LNCaP clone FGC (cell line): ENCODE measurements around the gene SEM1.
"Not testable (repeated sequence)": the region's sequence is repeated elsewhere in the genome, so short reads cannot be mapped to it uniquely, and the experiment has no call there.

Experiments
- DNase-seq: peaks from one replicate; pipeline ENCODE4 v3.0.0-alpha.2; 2011; ENCODE audit warnings: low read depth
- H3K4me3 ChIP-seq: 2 replicates; pipeline ENCODE4 v1.5.1; 2011; ENCODE audit warnings: mild to moderate bottlenecking, low read depth, low read length, control low read depth
- TF ChIP-seq, protein P1 (sequence below): IDR thresholded peaks from 2 replicates; pipeline ENCODE4 v1.5.1; 2012; ENCODE audit warnings: mild to moderate bottlenecking; ENCODE audit not compliant: control insufficient read depth, insufficient read depth; ENCODE audit errors: extremely low read depth

Gene SEM1

DNA sequence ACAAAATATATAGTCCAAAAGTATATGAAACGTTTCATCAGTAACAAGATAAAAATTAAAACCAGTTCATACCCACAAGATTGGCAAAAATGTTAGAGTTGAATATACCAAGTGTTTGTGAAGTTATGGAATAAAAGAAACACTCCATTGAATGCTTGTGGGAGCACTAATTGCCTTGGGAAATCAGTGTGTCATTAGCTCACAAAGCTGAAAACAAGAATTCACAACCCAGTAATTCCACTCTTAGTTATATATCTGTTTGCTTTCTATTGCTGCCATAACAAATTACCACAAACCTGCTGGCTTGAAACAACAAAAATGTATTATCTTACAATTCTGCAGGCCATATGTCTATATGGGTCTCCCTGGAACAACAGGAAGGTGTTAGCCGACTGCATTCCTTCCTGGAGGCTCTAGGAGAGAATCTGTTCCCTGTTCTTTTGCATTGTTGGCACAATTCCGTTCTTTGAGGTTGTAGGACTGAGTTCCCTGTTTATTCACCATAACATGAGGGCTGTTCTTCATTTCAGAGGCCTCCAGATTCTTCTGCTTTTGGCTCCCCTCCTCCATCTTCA lies 45.7 kb downstream of the SEM1 start:
- H3K4me3 ChIP-seq: no peak overlapping the region
- TF ChIP-seq, protein P1, sequence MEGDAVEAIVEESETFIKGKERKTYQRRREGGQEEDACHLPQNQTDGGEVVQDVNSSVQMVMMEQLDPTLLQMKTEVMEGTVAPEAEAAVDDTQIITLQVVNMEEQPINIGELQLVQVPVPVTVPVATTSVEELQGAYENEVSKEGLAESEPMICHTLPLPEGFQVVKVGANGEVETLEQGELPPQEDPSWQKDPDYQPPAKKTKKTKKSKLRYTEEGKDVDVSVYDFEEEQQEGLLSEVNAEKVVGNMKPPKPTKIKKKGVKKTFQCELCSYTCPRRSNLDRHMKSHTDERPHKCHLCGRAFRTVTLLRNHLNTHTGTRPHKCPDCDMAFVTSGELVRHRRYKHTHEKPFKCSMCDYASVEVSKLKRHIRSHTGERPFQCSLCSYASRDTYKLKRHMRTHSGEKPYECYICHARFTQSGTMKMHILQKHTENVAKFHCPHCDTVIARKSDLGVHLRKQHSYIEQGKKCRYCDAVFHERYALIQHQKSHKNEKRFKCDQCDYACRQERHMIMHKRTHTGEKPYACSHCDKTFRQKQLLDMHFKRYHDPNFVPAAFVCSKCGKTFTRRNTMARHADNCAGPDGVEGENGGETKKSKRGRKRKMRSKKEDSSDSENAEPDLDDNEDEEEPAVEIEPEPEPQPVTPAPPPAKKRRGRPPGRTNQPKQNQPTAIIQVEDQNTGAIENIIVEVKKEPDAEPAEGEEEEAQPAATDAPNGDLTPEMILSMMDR: no peak
- DNase-seq: no peak

DNA sequence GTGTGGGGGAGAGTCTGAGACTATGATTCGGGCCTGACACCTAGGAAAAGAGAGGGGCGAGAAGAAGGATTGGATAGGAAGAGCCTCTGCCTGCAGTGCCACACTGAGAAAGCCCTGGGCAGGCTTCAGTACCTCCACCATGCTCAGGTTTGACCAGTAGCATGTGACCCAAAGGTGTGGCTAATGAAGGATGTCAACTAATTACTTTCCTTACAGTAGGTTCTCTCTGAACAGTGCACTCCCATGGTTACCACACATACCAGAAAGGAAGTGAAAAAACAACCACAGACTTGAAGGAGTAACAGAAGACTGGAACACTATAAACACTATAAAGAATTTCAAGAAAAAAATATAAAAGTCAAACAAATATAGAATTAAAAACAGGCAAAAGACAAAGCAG lies 46.2 kb downstream of the SEM1 start:
- TF ChIP-seq, protein P1: no peak
- DNase-seq: no peak
- no peak overlapping the region for H3K4me3 ChIP-seq

DNA sequence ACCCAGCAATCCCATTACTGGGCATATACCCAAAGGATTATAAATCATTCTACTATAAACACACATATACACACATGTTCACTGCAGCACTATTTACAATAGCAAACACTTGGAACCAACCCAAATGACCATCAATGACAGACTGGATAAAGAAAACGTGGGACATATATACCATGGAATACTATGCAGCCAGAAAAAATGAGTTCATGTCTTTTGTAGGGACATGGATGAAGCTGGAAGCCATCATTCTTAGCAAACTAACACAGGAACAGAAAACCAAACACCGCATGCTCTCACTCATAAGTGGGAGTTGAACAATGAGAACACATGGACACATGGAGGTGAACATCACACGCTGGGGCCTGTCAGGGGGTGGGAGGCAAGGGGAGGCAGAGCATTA lies 47.5 kb downstream of the SEM1 start:
- DNase-seq: not testable (repeated sequence)

DNA sequence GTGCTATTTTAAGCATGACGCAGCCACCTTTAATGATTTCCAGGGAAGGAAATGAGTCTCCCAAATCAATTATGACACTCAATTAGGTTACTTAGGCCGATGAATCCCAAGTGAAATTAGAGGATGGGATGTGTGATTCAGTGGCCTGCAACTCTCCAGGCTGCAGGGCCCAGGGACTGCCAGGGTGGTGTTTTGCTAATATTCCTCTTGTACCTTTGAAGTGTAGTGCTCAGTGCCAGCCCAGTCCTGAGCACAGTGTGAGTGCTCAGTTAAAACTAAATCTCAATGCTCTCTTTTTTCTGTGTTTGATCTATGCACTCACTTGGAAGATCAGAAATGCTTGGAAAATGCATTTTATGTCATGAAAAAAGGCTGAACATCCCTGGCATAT lies 51.6 kb downstream of the SEM1 start:
- TF ChIP-seq, protein P1: no peak
- no peak overlapping the region for H3K4me3 ChIP-seq
- no peak for DNase-seq

More for the DNA sequence above, 47.5 kb downstream of the SEM1 start:
- H3K4me3 ChIP-seq: not testable (repeated sequence)

DNA sequence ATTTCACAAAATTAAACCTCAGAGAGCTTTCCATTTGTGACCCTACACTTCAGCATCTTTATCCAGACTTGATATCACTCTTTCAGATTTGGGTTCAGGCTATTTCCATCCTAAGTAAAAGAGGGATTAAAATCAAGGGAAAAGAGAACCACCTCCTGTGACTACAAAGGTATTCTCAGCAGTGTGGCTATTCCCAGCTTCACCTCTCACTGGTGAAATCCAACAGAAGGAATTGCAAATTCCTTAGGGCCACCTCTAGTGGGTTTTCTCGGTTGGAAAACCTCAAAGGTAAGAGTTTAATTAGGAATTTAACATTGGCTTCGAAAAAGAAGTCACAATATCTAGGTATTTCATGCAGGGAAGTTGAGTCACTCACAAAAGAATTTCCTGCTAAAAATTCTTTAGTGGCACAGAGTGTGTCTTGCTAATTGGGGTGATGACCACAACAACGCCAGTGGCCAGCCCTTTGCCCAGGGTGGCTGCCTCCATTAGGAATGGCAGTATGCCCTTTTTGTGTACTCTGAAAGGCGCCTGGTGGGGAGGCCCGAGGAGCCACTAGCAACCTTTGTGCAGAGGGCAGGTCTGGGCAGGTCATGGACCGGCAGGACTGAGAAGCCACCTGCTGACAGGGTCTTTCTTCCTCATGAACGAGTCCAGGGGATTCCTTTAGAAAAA lies 52.2 kb downstream of the SEM1 start:
- no peak overlapping the region for H3K4me3 ChIP-seq
- no peak for DNase-seq
- TF ChIP-seq, protein P1: no peak

DNA sequence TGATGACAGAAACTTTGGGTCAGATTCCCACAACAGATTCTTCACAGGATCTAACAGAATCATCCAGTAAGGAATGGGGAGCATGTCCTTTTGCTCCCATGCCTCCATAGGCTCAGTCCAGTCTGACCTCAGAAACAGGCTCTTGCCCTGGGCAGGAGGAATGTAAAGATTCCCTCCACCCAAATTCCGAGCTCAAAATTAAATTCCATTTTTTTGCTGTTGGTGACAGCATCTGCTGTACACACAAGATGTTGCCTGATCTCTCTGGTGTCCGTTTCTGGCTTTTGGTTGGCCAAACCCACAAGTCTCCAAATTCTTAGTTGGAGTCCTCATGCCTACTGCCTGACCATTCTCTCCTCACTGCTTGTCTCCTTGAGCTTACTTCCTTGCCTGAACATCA lies 53.7 kb downstream of the SEM1 start:
- H3K4me3 ChIP-seq: no peak overlapping the region
- TF ChIP-seq, protein P1: no peak
- DNase-seq: no peak

DNA sequence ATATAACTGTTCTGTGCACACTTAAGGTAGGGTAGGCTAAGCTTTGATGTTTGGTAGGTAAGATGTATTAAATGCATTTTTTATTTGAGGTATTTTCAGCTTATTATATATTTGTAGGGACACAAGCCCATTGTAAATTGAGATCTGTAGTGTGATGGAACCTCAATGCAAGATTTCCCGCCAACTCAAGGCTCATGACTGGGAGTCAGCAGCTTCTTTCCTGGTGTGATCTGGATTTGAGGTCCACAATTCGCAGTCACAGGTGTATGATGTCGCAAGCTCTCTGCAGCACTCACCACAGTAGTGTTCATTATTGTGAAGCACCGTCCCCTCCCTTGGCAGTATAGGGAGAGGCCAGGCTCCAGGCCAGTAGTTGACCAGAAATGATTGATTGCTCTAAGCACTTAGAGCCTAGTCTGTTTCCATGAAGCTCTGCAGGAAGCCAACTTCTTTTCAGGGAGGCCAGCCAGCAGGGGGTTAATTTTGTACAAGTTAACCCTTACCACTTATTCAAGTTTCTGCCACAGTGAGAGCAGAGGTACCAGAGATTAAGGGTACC lies 54.9 kb downstream of the SEM1 start:
- H3K4me3 ChIP-seq: no peak overlapping the region
- DNase-seq: no peak
- TF ChIP-seq, protein P1: no peak
